ENCODE results near the gene FALEC. TPM values are rescaled to one million over a fixed set of nuclear protein-coding genes. Genes with fewer than 3 reads are reported as not detected.
A peak's percentile ranks its signal among the peaks of the same experiment; 100 is the strongest.

FALEC gene
- total and polyA plus RNA-seq, 9 of the 15 experiments (the other 6 are each of a cell fraction or from before 2014, with no cell fraction given) = 0.15 to 1.8 (median 0.53) TPM; not detected in 5

GRCh38 chr1:150567717-150568593 lies 52.4 kb downstream of the FALEC start (continued):
- TF ChIP-seq TRIM25 (IDR thresholded peaks at IDR 0.05; ENCODE audit: borderline replicate concordance) = no peak
- peak; percentile 59 to 62; a peak in 2 of 4 replicates for TF ChIP-seq FOXK2 (conservative IDR thresholded peaks at IDR 0.05 in 1 of 2, IDR thresholded peaks at IDR 0.05 in 1 of 2; ENCODE audit: low read depth in 2 of 2)
- TF ChIP-seq GTF2B (IDR thresholded peaks at IDR 0.05; ENCODE audit: extremely low read depth, insufficient read length) = no peak
- no peak; the same call in 1 of the 2 replicates for TF ChIP-seq ZNF766 (CRISPR knock-in tag; conservative IDR thresholded peaks at IDR 0.05)
- TF ChIP-seq MIER1 (IDR thresholded peaks at IDR 0.05; ENCODE audit: low read depth) = no peak
- no peak for TF ChIP-seq ZNF224 (CRISPR knock-in tag; IDR thresholded peaks at IDR 0.05)
- TF ChIP-seq SREBF1 (IDR thresholded peaks at IDR 0.05; ENCODE audit: borderline replicate concordance, low read depth, low read length) = no peak
- no peak for TF ChIP-seq ZNF551 (CRISPR knock-in tag; IDR thresholded peaks at IDR 0.05)
- peak in 1 of 2 experiments; percentile 35 for TF ChIP-seq AFF1 (IDR thresholded peaks at IDR 0.05; ENCODE audit: low read depth in 1 of 2, partially characterized antibody in 2 of 2)
- TF ChIP-seq PCBP1 (IDR thresholded peaks at IDR 0.05; ENCODE audit: low read depth, low read length, poor library complexity, severe bottlenecking) = no peak
- no peak for TF ChIP-seq MBD2 (IDR thresholded peaks at IDR 0.05; ENCODE audit: borderline replicate concordance, low read depth)
- TF ChIP-seq ZNF584 (CRISPR knock-in tag; IDR thresholded peaks at IDR 0.05; ENCODE audit: low read depth) = no peak
- no peak for TF ChIP-seq ZNF695 (CRISPR knock-in tag; IDR thresholded peaks at IDR 0.05)
- TF ChIP-seq ZNF75A (CRISPR knock-in tag; IDR thresholded peaks at IDR 0.05) = no peak
- TF ChIP-seq TFAM (CRISPR knock-in tag; conservative IDR thresholded peaks at IDR 0.05) = no peak
- TF ChIP-seq PKNOX1 (IDR thresholded peaks at IDR 0.05) = no peak
- peak in 1 of 2 experiments; percentile 64; a peak in 2 of 4 replicates for TF ChIP-seq FOXA3 (CRISPR knock-in tag; conservative IDR thresholded peaks at IDR 0.05 in 1 of 2, IDR thresholded peaks at IDR 0.05 in 1 of 2)
- TF ChIP-seq MTF1 (CRISPR knock-in tag; IDR thresholded peaks at IDR 0.05; ENCODE audit: borderline replicate concordance) = no peak
- TF ChIP-seq HOXB6 (CRISPR knock-in tag; IDR thresholded peaks at IDR 0.05; ENCODE audit: borderline replicate concordance) = no peak

All from K562 (cell line).